GM23338 (cell line): ENCODE results near the gene PIP5K1A. TPM values are rescaled to one million over a fixed set of nuclear protein-coding genes. Genes with fewer than 3 reads are reported as not detected.

ENCODE experiments used
- ATAC-seq: fragments of 200-7000 bp; cut with Tn5 transposase; 3 replicates; pipeline ENCODE4 v1.9.1; 2020
- DNase-seq: peaks from one replicate; pipeline ENCODE4 v3.0.0-alpha.2; 2015; ENCODE audit warnings: low spot score
- H2AFZ ChIP-seq: fragments of 200-600 bp; sonication (generic); 2 replicates; pipeline ENCODE4 v1.8.0; 2016; ENCODE audit warnings: antibody characterized with exemption, mild to moderate bottlenecking, moderate library complexity
- H3F3A ChIP-seq: fragments of 200-600 bp; sonication (generic); replicated peaks from 2 replicates; pipeline ENCODE4 v1.8.0; 2017; ENCODE audit warnings: antibody characterized with exemption, mixed run types, low read depth
- H3K27ac ChIP-seq: fragments of 200-600 bp; sonication (generic); 2 replicates; pipeline ENCODE4 v1.6.1; 2016; ENCODE audit warnings: low read depth
- H3K27me3 ChIP-seq: fragments of 200-600 bp; sonication (generic); 2 replicates; pipeline ENCODE4 v1.8.0; 2016; ENCODE audit warnings: mild to moderate bottlenecking, mixed run types, moderate library complexity; ENCODE audit not compliant: insufficient read depth
- H3K36me3 ChIP-seq: fragments of 200-600 bp; sonication (generic); 2 replicates; pipeline ENCODE4 v1.8.0; 2016; ENCODE audit warnings: mild to moderate bottlenecking; ENCODE audit not compliant: insufficient read depth
- H3K4me1 ChIP-seq: fragments of 200-600 bp; sonication (generic); 2 replicates; pipeline ENCODE4 v1.8.0; 2016; ENCODE audit warnings: mild to moderate bottlenecking, moderate library complexity; ENCODE audit not compliant: insufficient read depth
- H3K4me2 ChIP-seq: fragments of 200-600 bp; sonication (generic); 2 replicates; pipeline ENCODE4 v1.7.1; 2017; ENCODE audit warnings: mixed run types
- H3K4me3 ChIP-seq: fragments of 200-600 bp; sonication (generic); 2 replicates; pipeline ENCODE4 v1.6.1; 2016; ENCODE audit warnings: mixed run types
- H3K79me2 ChIP-seq: fragments of 200-600 bp; sonication (generic); replicated peaks from 2 replicates; pipeline ENCODE4 v1.8.0; 2017; ENCODE audit warnings: mild to moderate bottlenecking; ENCODE audit not compliant: insufficient read depth
- H3K9me2 ChIP-seq: fragments of 200-600 bp; sonication (generic); 2 replicates; pipeline ENCODE4 v1.8.0; 2017; ENCODE audit not compliant: insufficient read depth
- H4K20me1 ChIP-seq: fragments of 200-600 bp; sonication (generic); replicated peaks from 2 replicates; pipeline ENCODE4 v1.8.0; 2017; ENCODE audit warnings: mild to moderate bottlenecking; ENCODE audit not compliant: insufficient read depth
- H3K27ac Mint-ChIP-seq: 2 replicates; pipeline ENCODE4 v1.8.0; 2020; ENCODE audit warnings: inconsistent platforms, mild to moderate bottlenecking, moderate library complexity, mixed read lengths
- H3K27me3 Mint-ChIP-seq: 3 replicates; pipeline ENCODE4 v1.8.0; 2022; ENCODE audit warnings: low read depth, mild to moderate bottlenecking, moderate library complexity, mixed read lengths, inconsistent platforms; ENCODE audit not compliant: insufficient read depth, poor library complexity
- H3K36me3 Mint-ChIP-seq: 3 replicates; pipeline ENCODE4 v1.8.0; 2021; ENCODE audit warnings: low read depth, mild to moderate bottlenecking, inconsistent platforms, moderate library complexity, mixed read lengths
- H3K4me1 Mint-ChIP-seq: 3 replicates; pipeline ENCODE4 v1.8.0; 2020; ENCODE audit warnings: mild to moderate bottlenecking, inconsistent platforms, mixed read lengths
- H3K4me3 Mint-ChIP-seq: 3 replicates; pipeline ENCODE4 v1.8.0; 2021; ENCODE audit warnings: moderate library complexity, mild to moderate bottlenecking, inconsistent platforms, mixed read lengths
- H3K9me3 Mint-ChIP-seq: 3 replicates; pipeline ENCODE4 v1.8.0; 2020; ENCODE audit warnings: moderate library complexity, mild to moderate bottlenecking, inconsistent platforms, mixed read lengths
- CREB1 ChIP-seq: fragments of 250-450 bp; sonication (Bioruptor Pico); IDR thresholded peaks from 2 replicates; pipeline ENCODE4 v1.5.0; 2020; ENCODE audit warnings: low read depth, mild to moderate bottlenecking, moderate library complexity
- CTCF ChIP-seq, 2 experiments: fragments of 200-600 bp in 1 of 2; sonication (generic) in 1 of 2; conservative IDR thresholded peaks; 2 replicates each; pipeline versions ENCODE4 v1.5.1 to v1.6.1; 2016 to 2017; ENCODE audit warnings: antibody characterized with exemption in 2 of 2, low read depth in 2 of 2, mild to moderate bottlenecking in 2 of 2, moderate library complexity in 1 of 2
- ETS1 ChIP-seq: IDR thresholded peaks from 2 replicates; pipeline ENCODE4 v1.6.1; 2016; ENCODE audit warnings: antibody characterized with exemption
- EZH2phosphoT487 ChIP-seq: fragments of 200-600 bp; sonication (generic); IDR thresholded peaks from one replicate; pipeline ENCODE4 v1.8.1; 2018; ENCODE audit warnings: antibody characterized with exemption; ENCODE audit not compliant: unreplicated experiment
- JUNB ChIP-seq: IDR thresholded peaks from one replicate; pipeline ENCODE4 v1.6.1; 2016; ENCODE audit warnings: antibody characterized with exemption; ENCODE audit not compliant: unreplicated experiment
- NANOG ChIP-seq: IDR thresholded peaks from 2 replicates; pipeline ENCODE4 v1.6.1; 2016; ENCODE audit warnings: antibody characterized with exemption, borderline replicate concordance
- POLR2AphosphoS5 ChIP-seq: IDR thresholded peaks from 2 replicates; pipeline ENCODE4 v1.6.1; 2016; ENCODE audit warnings: antibody characterized with exemption, low read depth
- REST ChIP-seq: IDR thresholded peaks from one replicate; pipeline ENCODE4 v1.6.1; 2018; ENCODE audit warnings: antibody characterized with exemption; ENCODE audit not compliant: unreplicated experiment
- STAT1 ChIP-seq: IDR thresholded peaks from one replicate; pipeline ENCODE4 v1.6.1; 2016; ENCODE audit warnings: antibody characterized with exemption; ENCODE audit not compliant: unreplicated experiment
- ZNF114 ChIP-seq: fragments of 250-450 bp; sonication (Bioruptor Pico); IDR thresholded peaks from 2 replicates; pipeline ENCODE4 v1.5.0; 2020; ENCODE audit warnings: mild to moderate bottlenecking, moderate library complexity
- ZNF331 ChIP-seq: fragments of 250-450 bp; sonication (Bioruptor Pico); IDR thresholded peaks from 2 replicates; pipeline ENCODE4 v1.5.0; 2020; ENCODE audit warnings: low read depth, mild to moderate bottlenecking, moderate library complexity
- ZNF462 ChIP-seq: fragments of 250-450 bp; sonication (Bioruptor Pico); IDR thresholded peaks from 2 replicates; pipeline ENCODE4 v1.5.0; 2020; ENCODE audit warnings: mild to moderate bottlenecking, moderate library complexity
- polyA plus RNA-seq: library from polyadenylated mRNA; unstranded; fragments of >200 nt; fragmentation: Nextera tagmentation; extraction: Ambion mirVana; gene quantifications from 2 replicates; pipeline ENCODE4 v1.2.1, GENCODE V29; 2016
- total RNA-seq: library from RNA; depleted of rRNA; stranded (reverse); fragments of >200 nt; shearing (Covaris generic); gene quantifications from 2 replicates; pipeline ENCODE4 v1.2.3, GENCODE V29; 2014

The PIP5K1A gene
- total and polyA plus RNA-seq, 2 experiments from 2014 or later: 23.2 to 63.3 TPM

GRCh38 chr1:151277249-151277648, 78.9 kb downstream of the PIP5K1A start:
- H3K27ac ChIP-seq: no peak overlapping the region
- H2AFZ ChIP-seq: no peak overlapping the region
- no peak overlapping the region for H3K4me3 ChIP-seq
- 0 out of 2 replicates have a peak, but pooled peaks cover 3% of the 10 kb centered on the region for H3F3A ChIP-seq
- no peaks in the 10 kb centered on the region for H3K9me2 ChIP-seq
- no peaks in the 10 kb centered on the region for H3K4me1 Mint-ChIP-seq
- H3K79me2 ChIP-seq: no peaks in the 10 kb centered on the region
- ATAC-seq (no peak), DNase-seq (no peak)
- H3K27me3 Mint-ChIP-seq: peaks cover 13% of the 10 kb centered on the region
- H3K4me3 Mint-ChIP-seq: no peak overlapping the region
- H3K36me3 Mint-ChIP-seq: peaks cover 5% of the 10 kb centered on the region; the same call in 2 of the 3 replicates
- no peak overlapping the region for H3K4me2 ChIP-seq
- no peak for TF ChIP-seq REST
- no peak for TF ChIP-seq NANOG
- no peak for TF ChIP-seq ZNF331 (CRISPR knock-in tag)
- no peak for TF ChIP-seq STAT1
- no peak for TF ChIP-seq CTCF (conservative IDR thresholded peaks at IDR 0.05; ENCODE audit: low read depth in 2 of 2)
- TF ChIP-seq ZNF114: no peak
- TF ChIP-seq CREB1 (CRISPR knock-in tag): no peak
- TF ChIP-seq EZH2phosphoT487: no peak
- no peak for TF ChIP-seq ZNF462 (CRISPR knock-in tag)
- TF ChIP-seq POLR2AphosphoS5: no peak
- no peak for TF ChIP-seq JUNB
- TF ChIP-seq ETS1: no peak
- H3K36me3 ChIP-seq: no peaks in the 10 kb centered on the region
- H4K20me1 ChIP-seq: no peaks in the 10 kb centered on the region
- H3K9me3 Mint-ChIP-seq: no peaks in the 10 kb centered on the region
- H3K27ac Mint-ChIP-seq: no peak overlapping the region
- H3K4me1 ChIP-seq: no peaks in the 10 kb centered on the region
- no peaks in the 10 kb centered on the region for H3K27me3 ChIP-seq
